Neural cell (in vitro differentiated cells): ENCODE results near the gene GRIK2. TPM values are rescaled to one million over a fixed set of nuclear protein-coding genes. Genes with fewer than 3 reads are reported as not detected.

Source experiments
- H2AFZ ChIP-seq: fragments of 200-600, 300-800 bp; sonication (generic), shearing (Covaris generic); 2 replicates; pipeline ENCODE4 v1.6.0; 2014; ENCODE audit warnings: low read depth, mild to moderate bottlenecking, antibody characterized with exemption, low read length, moderate library complexity
- H3F3A ChIP-seq: fragments of 200-600 bp; shearing (Covaris generic); 2 replicates; pipeline ENCODE4 v1.6.1; 2016; ENCODE audit warnings: mild to moderate bottlenecking, moderate library complexity, mixed read lengths, antibody characterized with exemption, low read length; ENCODE audit not compliant: insufficient read depth, poor library complexity, severe bottlenecking
- H3K27ac ChIP-seq: fragments of 200-600, 300-800 bp; sonication (generic), shearing (Covaris generic); 2 replicates; pipeline ENCODE4 v1.5.1; 2014; ENCODE audit warnings: mild to moderate bottlenecking, low read length, moderate library complexity
- H3K27me3 ChIP-seq: fragments of 300-800, 200-600 bp; sonication (generic), shearing (Covaris generic); 2 replicates; pipeline ENCODE4 v1.6.0; 2014; ENCODE audit warnings: mild to moderate bottlenecking, low read depth, low read length, moderate library complexity; ENCODE audit not compliant: insufficient read depth
- H3K36me3 ChIP-seq: fragments of 300-800, 200-600 bp; sonication (generic), shearing (Covaris generic); 2 replicates; pipeline ENCODE4 v1.5.1; 2014; ENCODE audit warnings: mild to moderate bottlenecking, antibody characterized with exemption, low read length, moderate library complexity; ENCODE audit not compliant: insufficient read depth
- H3K4me2 ChIP-seq: fragments of 300-800, 200-600 bp; sonication (generic), shearing (Covaris generic); 2 replicates; pipeline ENCODE4 v1.6.0; 2014; ENCODE audit warnings: mild to moderate bottlenecking, low read length
- H3K4me3 ChIP-seq: fragments of 300-800, 200-600 bp; sonication (generic), shearing (Covaris generic); 2 replicates; pipeline ENCODE4 v1.5.1; 2014; ENCODE audit warnings: mild to moderate bottlenecking, low read length, moderate library complexity
- H3K79me2 ChIP-seq: fragments of 200-600 bp; shearing (Covaris generic); replicated peaks from 2 replicates; pipeline ENCODE4 v1.6.0; 2014; ENCODE audit warnings: mild to moderate bottlenecking, low read length, moderate library complexity; ENCODE audit not compliant: insufficient read depth
- H3K9ac ChIP-seq: fragments of 300-800, 200-600 bp; sonication (generic), shearing (Covaris generic); 2 replicates; pipeline ENCODE4 v1.6.1; 2016; ENCODE audit warnings: mild to moderate bottlenecking, low read length, mixed read lengths
- H3K9me2 ChIP-seq: fragments of 200-600 bp; shearing (Covaris generic); 2 replicates; pipeline ENCODE4 v1.6.1; 2016; ENCODE audit warnings: mild to moderate bottlenecking, low read length, mixed read lengths; ENCODE audit not compliant: insufficient read depth
- H3K9me3 ChIP-seq: fragments of 200-600, 300-800 bp; sonication (generic), shearing (Covaris generic); 2 replicates; pipeline ENCODE4 v1.6.1; 2016; ENCODE audit warnings: mild to moderate bottlenecking, mixed run types, low read length, moderate library complexity, mixed read lengths
- H4K20me1 ChIP-seq: fragments of 200-600 bp; shearing (Covaris generic); 2 replicates; pipeline ENCODE4 v1.6.1; 2016; ENCODE audit warnings: mild to moderate bottlenecking, mixed run types; ENCODE audit not compliant: insufficient read depth
- MXI1 ChIP-seq: fragments of 450-650 bp; conservative IDR thresholded peaks from 2 replicates; pipeline ENCODE4 v1.6.1; 2014; ENCODE audit warnings: antibody characterized with exemption, mild to moderate bottlenecking; ENCODE audit not compliant: poor library complexity, severe bottlenecking
- POLR2AphosphoS5 ChIP-seq: IDR thresholded peaks from 2 replicates; pipeline ENCODE4 v1.6.1; 2012
- RAD21 ChIP-seq: fragments of 450-650 bp; conservative IDR thresholded peaks from 2 replicates; pipeline ENCODE4 v1.6.1; 2014; ENCODE audit warnings: antibody characterized with exemption, mild to moderate bottlenecking, moderate library complexity
- SMC3 ChIP-seq: fragments of 450-650 bp; conservative IDR thresholded peaks from 2 replicates; pipeline ENCODE4 v1.6.1; 2014; ENCODE audit warnings: antibody characterized with exemption, mild to moderate bottlenecking, moderate library complexity; ENCODE audit not compliant: poor library complexity
- TAF1 ChIP-seq: IDR thresholded peaks from 2 replicates; pipeline ENCODE4 v1.6.1; 2012; ENCODE audit warnings: low read depth
- polyA plus RNA-seq: library from polyadenylated mRNA; depleted of rRNA; stranded (reverse); fragments of >200 nt; gene quantifications from 2 replicates; pipeline ENCODE4 v1.2.3, GENCODE V29; 2014
- TF ChIP-seq, protein P1 (sequence below): IDR thresholded peaks from 2 replicates; pipeline ENCODE4 v1.6.1; 2012; ENCODE audit warnings: borderline replicate concordance
- TF ChIP-seq, protein P2 (sequence below): fragments of 450-650 bp; IDR thresholded peaks from 2 replicates; pipeline ENCODE4 v1.5.1; 2014; ENCODE audit warnings: antibody characterized with exemption, mild to moderate bottlenecking, moderate library complexity; ENCODE audit not compliant: poor library complexity, severe bottlenecking

The GRIK2 gene
- polyA plus RNA-seq, 1 donor from 2014 or later, result 106 TPM

DNA sequence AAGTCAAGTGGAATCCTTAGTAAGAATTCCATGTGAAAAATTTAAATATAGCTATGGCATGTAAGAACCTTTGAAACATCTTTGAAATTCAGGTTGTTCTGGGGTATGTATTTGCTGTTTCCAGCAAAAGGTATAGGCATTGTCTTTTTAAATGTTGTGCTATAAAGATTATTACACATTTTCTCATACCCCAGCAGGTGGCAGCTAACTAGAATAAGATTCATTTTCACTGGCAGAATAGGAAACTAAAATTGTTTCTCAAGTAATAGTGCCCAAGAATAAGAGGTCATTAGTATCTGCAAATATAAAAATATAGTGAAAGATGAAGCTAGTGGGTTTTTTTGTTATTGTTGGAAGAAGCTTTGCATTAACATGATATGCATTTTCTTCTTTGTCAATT is 1.8 kb downstream of the GRIK2 start:
- Histone ChIP-seq H3K27ac (no peak overlapping the region), H2AFZ (no peak overlapping the region)

DNA sequence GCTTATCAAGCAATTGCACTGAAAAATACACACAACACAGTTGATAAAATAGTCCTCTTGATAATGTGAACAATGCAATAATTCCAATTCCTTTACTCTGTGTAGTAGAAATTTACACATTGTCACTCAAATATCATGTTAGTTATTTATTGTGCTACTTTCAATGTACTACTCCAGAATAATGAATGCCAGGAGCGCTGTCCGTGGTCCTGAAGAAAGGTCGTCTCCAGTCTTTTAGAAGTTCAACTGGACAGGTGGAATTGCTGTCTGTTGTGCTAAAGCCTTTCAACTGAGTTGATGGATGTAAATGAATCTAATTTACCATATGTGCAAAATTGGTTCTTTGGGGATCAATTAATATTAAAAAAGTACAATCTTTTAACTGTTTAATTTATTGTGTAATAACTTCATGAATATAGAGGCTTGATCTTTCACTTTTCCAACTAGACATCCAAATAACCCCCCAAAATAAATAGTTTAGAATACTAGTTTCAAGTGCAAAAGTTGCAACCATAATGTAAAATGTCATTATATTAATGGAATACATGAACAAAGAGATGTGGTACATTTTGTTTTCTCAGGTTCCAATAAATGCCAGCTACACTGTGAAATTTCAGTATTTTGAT is 3.2 kb downstream of the GRIK2 start:
- Histone ChIP-seq H4K20me1 (no peaks in the 10 kb centered on the region), H3K79me2 (peaks cover 9% of the 10 kb centered on the region), H3F3A (no peaks in the 10 kb centered on the region), H3K4me2 (peak overlapping the region; percentile 75), H3K4me3 (peak overlapping the region; percentile 82), H3K27ac (no peak overlapping the region), H3K9ac (no peak overlapping the region), H3K9me2 (no peaks in the 10 kb centered on the region), H3K27me3 (peaks cover 41% of the 10 kb centered on the region), H2AFZ (no peak overlapping the region), H3K9me3 (no peaks in the 10 kb centered on the region), H3K36me3 (no peaks in the 10 kb centered on the region)
- TF ChIP-seq, protein P1, sequence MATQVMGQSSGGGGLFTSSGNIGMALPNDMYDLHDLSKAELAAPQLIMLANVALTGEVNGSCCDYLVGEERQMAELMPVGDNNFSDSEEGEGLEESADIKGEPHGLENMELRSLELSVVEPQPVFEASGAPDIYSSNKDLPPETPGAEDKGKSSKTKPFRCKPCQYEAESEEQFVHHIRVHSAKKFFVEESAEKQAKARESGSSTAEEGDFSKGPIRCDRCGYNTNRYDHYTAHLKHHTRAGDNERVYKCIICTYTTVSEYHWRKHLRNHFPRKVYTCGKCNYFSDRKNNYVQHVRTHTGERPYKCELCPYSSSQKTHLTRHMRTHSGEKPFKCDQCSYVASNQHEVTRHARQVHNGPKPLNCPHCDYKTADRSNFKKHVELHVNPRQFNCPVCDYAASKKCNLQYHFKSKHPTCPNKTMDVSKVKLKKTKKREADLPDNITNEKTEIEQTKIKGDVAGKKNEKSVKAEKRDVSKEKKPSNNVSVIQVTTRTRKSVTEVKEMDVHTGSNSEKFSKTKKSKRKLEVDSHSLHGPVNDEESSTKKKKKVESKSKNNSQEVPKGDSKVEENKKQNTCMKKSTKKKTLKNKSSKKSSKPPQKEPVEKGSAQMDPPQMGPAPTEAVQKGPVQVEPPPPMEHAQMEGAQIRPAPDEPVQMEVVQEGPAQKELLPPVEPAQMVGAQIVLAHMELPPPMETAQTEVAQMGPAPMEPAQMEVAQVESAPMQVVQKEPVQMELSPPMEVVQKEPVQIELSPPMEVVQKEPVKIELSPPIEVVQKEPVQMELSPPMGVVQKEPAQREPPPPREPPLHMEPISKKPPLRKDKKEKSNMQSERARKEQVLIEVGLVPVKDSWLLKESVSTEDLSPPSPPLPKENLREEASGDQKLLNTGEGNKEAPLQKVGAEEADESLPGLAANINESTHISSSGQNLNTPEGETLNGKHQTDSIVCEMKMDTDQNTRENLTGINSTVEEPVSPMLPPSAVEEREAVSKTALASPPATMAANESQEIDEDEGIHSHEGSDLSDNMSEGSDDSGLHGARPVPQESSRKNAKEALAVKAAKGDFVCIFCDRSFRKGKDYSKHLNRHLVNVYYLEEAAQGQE, result peak; percentile 52
- no peak for TF ChIP-seq RAD21

More for the DNA sequence above, 1.8 kb downstream of the GRIK2 start:
- H4K20me1 ChIP-seq, result no peaks in the 10 kb centered on the region
- TF ChIP-seq, protein P2, sequence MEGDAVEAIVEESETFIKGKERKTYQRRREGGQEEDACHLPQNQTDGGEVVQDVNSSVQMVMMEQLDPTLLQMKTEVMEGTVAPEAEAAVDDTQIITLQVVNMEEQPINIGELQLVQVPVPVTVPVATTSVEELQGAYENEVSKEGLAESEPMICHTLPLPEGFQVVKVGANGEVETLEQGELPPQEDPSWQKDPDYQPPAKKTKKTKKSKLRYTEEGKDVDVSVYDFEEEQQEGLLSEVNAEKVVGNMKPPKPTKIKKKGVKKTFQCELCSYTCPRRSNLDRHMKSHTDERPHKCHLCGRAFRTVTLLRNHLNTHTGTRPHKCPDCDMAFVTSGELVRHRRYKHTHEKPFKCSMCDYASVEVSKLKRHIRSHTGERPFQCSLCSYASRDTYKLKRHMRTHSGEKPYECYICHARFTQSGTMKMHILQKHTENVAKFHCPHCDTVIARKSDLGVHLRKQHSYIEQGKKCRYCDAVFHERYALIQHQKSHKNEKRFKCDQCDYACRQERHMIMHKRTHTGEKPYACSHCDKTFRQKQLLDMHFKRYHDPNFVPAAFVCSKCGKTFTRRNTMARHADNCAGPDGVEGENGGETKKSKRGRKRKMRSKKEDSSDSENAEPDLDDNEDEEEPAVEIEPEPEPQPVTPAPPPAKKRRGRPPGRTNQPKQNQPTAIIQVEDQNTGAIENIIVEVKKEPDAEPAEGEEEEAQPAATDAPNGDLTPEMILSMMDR, result peak; percentile 67
- TF ChIP-seq SMC3, result peak; percentile 75
- TF ChIP-seq TAF1, result no peak
- TF ChIP-seq RAD21, result peak; percentile 62
- TF ChIP-seq POLR2AphosphoS5, result no peak
- H3F3A ChIP-seq, result no peaks in the 10 kb centered on the region
- no peaks in the 10 kb centered on the region for H3K9me3 ChIP-seq
- peaks cover 9% of the 10 kb centered on the region for H3K79me2 ChIP-seq
- H3K9ac ChIP-seq, result peak overlapping the region; percentile 27
- peaks cover 44% of the 10 kb centered on the region for H3K27me3 ChIP-seq
- H3K9me2 ChIP-seq, result no peaks in the 10 kb centered on the region
- no peaks in the 10 kb centered on the region for H3K36me3 ChIP-seq
- H3K4me3 ChIP-seq, result peak overlapping the region; percentile 82
- peak overlapping the region; percentile 75 for H3K4me2 ChIP-seq

DNA sequence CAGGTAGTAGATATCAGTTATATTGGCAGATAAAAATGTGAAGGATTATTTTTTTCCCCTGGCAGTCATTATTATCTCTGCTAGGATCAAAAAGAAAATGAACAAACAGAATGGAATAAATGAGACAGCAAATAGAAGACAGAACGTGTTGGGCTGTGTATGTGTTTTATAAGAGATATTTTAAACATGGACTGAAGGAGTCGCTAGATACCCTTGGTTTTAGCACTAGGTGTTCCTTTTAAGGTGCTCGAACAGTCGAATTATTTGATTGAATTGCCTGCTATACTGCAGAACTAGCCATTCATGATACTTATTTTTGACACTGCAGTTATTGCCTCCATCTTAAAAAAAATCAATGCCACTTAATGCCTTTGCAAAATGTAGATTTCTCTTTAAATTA is 3.7 kb downstream of the GRIK2 start:
- Histone ChIP-seq H3K4me3 (peak overlapping the region; percentile 82), H3K36me3 (no peaks in the 10 kb centered on the region), H3K4me2 (peak overlapping the region; percentile 75), H3K27ac (no peak overlapping the region), H2AFZ (no peak overlapping the region), H3K79me2 (peaks cover 9% of the 10 kb centered on the region), H4K20me1 (no peaks in the 10 kb centered on the region), H3F3A (no peaks in the 10 kb centered on the region), H3K9me3 (no peaks in the 10 kb centered on the region), H3K9me2 (no peaks in the 10 kb centered on the region), H3K27me3 (peaks cover 39% of the 10 kb centered on the region), H3K9ac (no peak overlapping the region)
- TF ChIP-seq, protein P2, result peak; percentile 82
- no peak for TF ChIP-seq TAF1
- peak; percentile 89 for TF ChIP-seq RAD21
- TF ChIP-seq SMC3, result peak; percentile 76
- no peak for TF ChIP-seq MXI1
